ENCODE results near the gene LRRC28.

The LRRC28 gene

DNA sequence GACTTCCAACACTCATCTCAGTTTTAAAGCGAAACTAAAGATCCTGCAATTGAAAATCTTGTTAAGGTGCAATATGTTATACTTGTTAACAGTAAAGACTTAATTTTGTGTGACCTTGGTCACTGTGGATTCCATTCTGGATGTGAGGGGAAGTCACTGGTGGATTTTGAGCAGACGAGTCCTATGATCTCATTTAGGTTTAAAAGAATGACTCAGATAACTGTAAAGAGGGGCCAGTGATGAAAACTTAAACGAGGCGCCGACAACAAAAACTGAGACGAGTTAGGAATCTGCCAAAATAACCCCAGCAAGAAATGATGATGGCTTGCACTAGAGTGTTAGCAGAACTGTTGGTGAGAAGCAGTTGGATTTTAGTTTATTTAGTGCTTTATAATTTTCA lies 56.5 kb downstream of the LRRC28 start:
- DNase-seq, result no peak

DNA sequence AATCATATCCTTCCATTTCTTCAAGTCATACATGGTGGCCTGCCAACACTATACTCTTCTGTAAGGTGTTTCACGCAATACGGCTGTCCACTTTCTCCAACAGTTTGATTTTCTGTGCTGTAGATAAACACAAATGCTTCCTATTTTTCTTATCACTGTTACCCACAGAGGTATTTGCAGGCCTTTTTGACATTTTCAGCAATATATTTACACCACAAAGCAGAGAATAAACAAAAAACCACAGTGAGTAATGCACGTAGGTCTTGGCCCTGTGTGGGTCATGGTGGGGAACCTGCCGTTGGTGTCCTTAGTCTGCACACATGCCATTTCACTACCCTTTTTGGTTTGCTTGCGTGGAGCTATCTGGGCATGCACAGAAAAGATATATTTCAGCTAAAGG lies 59.5 kb downstream of the LRRC28 start:
- DNase-seq, result no peak

DNA sequence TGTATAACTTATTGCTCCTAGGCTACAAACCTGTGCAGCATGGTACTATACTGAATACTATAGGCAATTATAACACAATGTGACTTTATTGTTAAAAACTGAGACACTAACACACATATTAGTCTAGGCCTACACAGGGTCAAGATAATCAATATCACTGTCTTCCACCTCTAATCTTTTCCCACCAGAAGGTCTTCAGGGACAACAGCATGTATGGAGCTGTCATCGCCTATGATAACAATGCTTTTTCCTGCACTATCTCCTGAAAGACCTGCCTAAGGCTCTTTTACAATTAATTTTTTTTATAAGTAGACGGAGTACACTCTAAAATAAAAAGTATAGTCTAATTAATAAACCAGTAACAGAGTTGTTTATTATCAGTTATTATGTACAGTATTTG lies 60.9 kb downstream of the LRRC28 start:
- no peak for DNase-seq

DNA sequence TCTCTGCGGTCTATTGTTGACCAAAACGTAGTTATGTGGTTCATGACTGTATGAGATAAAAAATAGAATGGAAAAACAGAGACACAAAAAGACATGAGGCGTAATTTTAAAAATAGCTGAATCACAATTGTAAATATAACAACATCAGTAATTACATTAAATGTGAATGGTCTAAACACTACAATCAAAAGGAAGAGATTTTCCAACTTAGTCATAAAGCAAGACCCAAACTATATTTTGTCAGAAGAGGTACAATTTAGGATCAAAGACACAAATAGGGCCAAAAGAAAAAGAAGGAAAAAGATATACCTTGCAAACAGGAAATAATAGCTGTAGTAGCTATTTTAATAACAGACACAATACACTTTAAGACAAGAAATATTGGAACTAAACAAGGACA lies 61.5 kb downstream of the LRRC28 start:
- no peak for DNase-seq

DNA sequence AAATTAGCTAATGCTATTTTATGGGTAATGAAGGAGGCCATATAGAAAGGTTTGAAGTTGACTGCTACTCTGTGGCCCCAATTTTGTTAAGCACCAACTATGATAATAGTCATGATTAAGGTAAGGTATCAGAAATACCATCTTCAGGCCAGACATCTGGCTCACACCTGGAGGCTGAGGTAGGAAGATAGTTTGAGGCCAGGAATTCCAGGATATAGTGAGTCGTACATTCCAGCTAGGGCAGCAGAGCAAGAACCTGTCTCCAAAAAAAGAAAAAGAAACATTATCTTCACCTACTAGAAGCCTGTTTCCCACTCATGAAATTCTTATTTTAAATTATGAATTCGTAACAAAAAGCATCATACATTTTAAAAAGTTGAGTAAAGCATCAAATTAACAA lies 64.4 kb downstream of the LRRC28 start:
- no peak for DNase-seq

DNA sequence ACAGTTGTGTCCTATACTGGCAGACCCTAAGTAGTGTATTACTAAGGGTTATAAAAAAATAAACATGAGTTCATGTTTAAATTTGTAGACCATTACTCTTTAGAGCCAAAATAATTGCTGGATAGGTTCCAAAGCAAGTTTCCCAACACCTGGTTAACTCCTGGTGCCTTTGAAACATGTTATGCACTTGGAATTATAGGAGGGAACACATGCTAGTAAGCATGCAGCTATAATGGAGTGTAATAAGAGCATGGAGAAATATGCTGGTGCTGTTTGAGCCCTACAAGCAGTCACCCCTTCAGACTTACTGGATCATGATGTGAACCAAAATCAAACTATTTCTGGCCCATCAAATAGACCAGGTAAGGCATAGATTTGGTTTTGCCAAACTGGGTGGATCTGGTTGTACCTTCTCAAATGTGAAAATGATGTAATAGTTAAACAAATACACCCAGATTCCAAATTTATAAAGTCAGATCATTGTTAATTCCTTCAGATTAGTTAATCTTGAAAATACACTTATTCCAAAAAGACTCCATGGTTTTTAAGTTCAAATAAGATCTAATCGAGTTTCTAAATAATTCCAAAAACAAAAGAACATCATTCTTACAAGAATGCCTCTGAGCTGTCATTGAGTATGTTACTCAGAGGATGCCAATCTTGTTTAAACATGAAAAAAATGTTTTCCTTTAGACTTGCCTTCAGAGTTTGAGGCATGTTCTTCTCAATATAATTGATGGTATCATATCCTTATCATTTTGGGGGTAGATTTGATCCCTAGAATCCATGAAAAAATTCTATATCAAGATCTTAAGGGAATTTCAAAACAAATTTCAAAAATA lies 69.3 kb downstream of the LRRC28 start:
- DNase-seq, result no peak

DNA sequence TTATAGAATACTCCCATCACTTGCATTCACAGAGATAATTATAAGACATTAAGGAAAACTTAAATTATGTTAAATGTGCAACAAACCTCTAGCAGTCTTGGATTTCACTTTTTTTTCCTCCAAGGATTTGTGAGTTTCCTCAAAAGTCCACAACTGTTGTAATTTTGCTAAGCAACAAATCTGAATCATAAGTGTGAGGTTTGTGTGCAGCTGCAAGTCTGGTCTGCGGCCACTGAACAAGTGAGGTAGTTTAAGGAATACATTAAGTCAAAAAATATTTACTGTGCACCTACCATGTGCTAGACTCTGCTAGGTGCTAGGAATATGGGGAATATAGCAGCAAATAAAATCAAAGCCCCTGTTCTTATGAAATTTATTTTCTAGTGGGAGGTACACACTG lies 70.2 kb downstream of the LRRC28 start:
- no peak for DNase-seq

DNA sequence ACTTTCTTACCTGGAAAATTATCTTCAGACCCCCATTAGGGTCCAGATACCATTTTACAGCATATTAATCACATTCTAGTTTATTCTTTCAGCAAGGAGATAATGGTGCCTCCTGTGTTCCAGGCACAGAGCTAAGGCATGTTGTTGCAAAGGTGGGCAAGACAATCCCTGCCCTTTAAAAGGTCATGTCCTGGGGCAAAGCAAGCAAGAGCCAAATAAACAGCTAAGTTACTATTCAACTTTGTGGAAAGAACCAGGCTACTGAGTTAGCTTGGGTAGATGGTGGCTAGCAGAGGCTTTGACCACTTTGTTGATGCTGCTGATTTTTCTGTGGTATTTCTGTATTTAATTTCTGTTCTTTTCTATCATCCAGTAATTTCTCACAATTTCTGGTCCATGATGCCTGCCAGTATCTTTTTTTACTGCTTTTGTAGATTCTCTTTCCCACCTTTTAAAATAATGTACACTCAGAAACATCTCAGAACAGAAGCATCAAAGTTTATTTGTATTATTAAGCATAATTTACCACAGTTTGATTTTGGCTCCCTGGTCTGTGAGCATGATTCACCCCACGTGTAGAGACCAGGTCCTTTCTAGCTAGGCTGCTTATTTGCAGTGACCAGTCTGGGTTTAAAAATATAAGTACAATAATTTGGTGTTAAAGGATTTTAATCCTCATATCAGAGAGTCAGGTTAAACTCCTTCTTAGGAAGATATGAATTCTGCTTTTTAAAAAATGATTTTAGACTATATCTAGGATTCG lies 71.5 kb downstream of the LRRC28 start:
- DNase-seq, result no peak

DNA sequence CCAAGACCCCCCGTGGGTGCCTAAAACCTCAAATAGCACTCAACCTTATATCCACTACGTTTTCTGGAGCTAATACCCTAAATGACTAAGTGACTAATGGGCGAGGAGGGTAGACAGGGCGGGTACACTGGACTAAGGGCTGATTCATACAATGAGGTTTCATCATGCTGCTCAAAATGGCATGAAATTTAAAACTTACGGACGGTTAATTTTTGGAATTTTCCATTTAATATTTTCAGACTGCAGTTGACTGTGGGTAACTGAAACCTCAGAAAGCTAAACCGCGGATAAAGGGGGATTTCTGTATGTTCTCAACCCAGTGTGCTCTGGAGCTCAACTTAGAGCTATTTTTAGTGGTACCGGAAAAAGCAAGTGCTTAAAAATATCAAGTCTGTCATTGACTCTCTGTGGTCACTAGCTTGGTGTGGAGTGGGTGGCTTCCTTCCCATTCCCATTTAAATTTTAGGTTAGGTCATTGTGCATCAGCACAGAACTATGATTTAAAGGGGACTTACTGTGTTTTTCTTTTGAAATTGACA lies 72.9 kb downstream of the LRRC28 start:
- DNase-seq, result no peak

DNA sequence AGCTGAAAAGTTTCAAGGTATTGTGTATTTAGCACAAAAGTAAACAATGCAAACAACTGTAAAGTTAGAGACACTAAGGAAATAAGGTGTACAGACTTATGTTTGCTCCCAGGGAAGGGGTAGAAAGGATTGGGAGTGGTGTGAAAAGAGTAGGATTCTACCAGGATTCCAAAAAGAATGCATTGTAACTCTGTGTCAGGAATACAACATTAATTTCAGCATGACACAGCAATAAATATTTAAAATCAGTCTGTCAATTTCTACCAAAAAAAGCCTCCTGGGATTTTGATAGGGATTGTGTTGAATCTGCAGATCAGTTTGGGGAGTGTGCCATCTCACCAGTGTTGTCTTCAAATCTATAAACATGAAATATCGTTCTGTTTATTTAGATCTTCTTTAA lies 73.4 kb downstream of the LRRC28 start:
- DNase-seq, result no peak

DNA sequence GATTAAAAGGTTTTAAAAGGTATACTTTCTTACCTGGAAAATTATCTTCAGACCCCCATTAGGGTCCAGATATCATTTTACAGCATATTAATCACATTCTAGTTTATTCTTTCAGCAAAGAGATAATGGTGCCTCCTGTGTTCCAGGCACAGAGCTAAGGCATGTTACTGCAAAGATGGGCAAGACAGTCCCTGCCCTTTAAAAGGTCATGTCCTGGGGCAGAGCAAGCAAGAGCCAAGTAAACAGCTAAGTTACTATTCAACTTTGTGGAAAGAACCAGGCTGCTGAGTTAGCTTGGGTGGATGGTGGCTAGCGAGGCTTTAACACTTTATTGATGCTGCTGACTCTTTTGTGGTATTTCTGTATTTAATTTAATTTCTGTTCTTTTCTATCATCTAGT lies 75.0 kb downstream of the LRRC28 start:
- DNase-seq, result no peak

DNA sequence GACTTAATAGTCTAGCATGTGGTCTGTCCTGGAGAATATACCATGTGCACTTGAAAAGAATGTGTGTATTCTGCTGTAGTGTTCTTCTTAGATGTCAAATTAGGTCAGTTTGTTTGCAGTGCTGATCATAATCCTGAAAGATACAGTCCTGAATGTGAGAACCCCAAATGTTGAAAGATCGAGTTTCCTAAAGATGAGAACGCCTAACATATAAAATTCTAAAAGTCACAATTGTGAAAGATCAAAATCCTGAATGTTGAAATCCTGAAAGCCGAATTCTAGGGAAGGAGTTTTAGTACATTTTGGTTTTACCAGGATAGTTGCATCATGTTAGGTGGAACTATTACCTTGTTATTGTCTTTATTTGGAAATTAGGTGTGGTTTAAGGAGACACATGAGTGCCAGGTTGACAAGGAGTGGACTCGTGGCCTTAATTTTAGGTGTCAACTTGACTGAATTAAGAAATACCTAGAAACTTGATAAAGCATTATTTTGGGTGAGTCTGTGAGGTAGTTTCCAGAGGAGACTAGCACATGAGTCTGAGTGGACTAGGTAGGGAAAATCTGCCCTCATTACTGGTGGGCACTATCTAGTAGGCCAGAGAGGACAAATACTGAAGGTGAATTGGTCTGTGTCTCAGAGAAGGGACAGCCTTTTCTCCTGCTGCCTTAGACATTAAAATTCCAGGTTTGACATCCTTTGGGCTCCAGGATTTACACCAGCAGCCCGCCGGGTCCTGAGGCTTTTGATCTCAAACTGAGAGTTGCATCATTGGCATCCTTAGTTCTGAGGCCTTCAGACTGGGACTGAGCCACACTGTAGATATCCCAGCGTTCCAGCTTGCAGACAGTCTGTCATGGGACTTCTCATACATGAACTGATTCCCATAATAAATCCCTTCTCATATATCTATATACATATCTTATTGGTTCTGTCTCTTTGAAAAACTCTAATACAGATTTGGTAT lies 77.1 kb downstream of the LRRC28 start:
- DNase-seq, result no peak

DNA sequence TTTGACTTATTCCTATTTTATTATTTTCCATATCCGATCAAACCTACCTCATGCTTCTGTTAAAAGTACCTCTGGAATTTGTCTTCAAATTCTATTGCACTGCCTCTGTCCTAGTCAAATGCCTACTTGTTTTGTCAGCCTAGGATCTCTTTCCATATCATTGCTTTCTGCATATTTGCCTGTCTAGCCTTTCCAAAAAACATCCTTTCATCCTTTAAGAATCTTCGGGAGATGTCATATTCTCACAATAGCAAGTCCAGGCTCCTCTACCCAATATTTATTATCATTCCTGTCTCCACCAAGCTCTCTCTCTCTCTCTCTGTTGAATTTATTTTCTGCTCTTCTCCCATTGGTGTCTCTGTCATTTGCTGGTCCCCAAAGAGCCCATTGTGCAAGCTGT lies 80.1 kb downstream of the LRRC28 start:
- DNase-seq, result no peak

DNA sequence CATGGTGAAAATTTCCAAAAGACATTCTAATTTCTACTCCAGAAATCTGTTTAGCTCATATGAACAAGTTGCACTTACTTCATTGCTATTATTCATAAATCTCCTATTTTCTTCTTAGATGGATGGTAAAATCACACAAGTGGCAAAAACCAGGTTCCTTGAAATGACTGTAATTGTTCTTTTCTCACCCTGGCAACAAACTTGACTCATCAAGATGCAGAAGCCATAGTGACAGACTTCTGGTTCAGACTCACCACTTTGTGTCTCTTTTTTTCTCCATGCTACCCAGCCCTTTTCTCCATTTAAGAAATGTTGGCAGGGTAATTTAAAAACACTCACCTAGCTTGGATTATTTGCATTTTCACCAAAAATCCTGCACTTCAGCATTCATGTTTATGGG lies 82.1 kb downstream of the LRRC28 start:
- no peak for DNase-seq

DNA sequence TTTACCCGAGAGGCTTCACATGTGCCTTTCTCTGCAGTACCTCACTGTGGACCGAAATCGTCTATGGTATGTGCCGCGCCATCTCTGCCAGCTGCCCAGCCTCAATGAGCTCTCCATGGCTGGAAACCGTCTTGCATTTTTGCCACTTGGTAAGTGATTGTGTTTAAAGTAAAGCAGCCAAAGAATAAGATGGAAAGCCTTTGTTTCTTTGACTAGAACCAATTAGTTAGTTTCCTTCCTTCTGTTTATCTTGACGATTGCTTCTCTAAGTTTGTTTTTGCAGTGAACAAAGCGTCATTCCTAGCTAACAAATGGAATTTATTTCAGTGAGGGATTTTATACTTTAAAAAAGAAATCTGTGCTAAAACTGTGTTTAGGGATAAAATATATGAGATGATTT lies 82.7 kb downstream of the LRRC28 start:
- no peak for DNase-seq

DNA sequence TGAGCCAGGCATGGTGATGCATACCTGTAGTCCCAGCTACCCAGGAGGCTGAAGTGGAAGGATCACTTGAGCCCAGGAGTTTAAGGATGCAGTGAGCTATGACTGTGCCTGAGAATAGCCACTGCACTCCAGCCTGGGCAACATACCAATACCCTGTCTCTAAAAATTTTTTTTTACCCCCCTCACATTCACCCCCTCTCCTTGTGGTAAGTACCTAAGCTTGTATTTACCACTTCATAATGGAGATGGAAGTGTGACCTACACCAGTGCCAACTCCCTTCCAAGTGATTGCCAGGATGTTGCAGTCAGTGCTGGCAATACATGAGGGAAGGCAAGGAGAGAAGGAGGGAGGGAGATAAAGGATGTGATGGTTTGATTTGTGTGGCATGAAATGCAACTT lies 84.2 kb downstream of the LRRC28 start:
- no peak for DNase-seq

DNA sequence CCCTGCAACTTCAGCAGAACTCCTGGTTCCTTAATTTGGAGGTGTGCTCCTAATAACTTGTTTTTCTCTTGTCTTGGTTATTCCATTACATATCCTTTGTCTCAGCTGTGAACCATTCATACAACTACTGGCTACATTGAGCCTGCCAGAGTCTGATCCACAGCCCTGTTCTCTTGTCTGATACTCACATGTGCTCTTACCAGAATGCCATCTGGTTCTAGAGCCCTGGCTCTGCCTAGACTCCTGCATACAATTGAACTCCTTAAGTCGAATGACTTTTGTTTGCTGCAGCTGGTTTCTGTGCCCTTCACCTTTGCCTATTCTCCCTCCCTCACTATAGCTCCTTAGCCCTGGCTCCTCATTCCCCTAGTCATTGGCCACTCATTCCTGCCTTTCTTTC lies 85.5 kb downstream of the LRRC28 start:
- no peak for DNase-seq

DNA sequence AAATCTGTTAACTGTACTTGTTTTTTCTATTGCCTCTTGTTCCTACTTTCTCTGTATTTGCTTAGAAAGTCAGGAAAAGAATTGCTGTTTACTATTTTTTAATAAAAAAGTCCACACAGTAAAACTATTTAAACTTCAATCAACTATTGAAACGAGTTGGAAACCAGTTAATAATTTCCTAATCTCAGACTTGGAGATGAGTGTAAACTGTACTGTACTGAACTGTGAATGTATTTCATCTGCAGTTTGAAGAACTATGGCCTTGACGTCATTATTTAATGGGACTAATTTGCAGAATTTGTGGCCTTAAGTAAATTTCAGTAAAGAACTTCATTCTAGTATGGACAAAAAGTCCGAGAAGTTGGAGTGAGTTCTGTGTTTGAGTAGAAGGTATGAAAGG lies 89.1 kb downstream of the LRRC28 start:
- no peak for DNase-seq

DNA sequence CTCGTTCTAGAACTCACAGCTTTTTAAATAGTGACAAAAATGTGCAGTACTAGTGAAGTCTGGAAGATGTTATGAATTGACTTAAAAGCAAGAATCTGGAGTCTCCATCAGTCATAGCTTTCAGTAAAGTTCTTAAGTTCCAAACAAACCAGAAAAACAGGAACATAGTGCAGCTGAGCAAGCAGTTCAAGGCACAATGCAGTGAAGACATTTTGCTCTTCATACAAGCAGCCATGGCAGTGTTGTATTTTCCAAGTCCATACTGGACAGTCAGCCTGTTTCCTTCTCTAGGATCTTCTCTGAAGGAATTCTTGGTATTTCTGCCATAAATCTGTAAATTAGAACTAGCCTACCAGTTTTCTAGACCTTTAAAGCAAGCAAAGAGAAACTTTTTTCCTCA lies 90.5 kb downstream of the LRRC28 start:
- DNase-seq, result no peak

DNA sequence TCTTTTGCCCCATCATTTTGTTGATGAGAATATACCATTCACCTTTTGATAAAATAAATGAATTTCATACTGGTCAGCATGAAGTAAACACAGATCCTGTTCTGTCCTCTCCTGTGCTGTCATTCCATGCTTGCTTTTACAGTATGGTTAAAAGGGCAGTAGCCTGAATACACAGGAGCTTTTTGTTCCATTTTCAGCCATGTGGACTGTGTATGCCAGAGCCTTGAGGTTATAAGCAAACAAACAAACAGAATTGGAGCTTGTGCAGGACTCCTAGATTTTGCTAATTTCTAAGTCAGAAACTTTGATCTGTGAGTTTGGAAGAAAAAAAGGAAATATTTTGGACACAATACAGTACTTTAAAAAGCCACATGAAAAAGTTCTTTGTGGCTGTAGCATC lies 91.9 kb downstream of the LRRC28 start:
- no peak for DNase-seq

DNA sequence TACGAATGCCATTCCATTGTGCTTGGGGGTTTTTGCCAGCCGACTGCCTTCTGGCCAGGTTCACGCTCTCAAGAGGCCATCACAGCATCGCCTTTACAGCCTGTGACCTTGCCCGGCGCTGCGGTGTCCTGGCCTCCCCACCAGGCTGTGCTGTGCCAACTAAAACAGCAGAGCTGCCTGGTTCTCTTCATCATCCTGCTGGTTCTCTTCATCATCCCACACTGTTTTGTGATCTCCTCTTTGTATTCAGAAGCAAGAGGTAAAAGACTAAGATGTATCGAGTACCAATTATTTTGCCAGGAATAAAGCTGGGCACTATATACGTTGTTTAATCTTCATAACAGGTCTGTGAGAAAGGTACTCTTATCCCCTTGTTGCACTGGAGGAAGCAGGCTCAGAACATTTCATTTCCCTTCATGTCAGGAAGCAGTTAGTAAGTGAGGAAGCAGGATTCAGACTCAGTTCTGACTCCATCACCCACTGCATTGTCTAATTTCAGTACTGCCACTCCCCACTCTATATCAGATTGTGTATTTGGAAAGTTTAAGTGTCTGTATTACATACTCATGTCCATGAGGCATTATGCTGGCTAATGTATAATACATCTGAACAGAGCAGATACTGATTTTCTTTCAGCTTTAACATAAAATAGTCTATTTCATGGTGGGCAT lies 92.7 kb downstream of the LRRC28 start:
- DNase-seq, result no peak

DNA sequence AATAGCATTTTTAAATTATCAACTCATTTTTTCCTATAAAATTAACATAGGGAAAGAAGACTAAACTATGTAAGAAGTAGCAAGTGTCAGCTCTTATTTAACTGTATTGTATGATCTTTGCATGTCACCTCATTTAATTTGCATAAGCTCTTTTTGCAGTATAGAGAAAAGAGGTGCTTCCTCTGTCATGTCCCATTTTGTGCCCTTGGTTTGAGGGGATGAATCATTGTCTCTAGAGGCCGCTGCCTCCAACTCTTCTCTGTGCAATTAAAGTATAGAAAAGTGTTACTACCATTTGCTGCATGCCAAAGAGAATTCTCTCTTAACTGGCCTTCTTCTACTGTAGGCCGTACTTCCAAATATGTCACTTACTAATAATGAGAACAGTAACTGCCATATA lies 93.4 kb downstream of the LRRC28 start:
- no peak for DNase-seq

DNA sequence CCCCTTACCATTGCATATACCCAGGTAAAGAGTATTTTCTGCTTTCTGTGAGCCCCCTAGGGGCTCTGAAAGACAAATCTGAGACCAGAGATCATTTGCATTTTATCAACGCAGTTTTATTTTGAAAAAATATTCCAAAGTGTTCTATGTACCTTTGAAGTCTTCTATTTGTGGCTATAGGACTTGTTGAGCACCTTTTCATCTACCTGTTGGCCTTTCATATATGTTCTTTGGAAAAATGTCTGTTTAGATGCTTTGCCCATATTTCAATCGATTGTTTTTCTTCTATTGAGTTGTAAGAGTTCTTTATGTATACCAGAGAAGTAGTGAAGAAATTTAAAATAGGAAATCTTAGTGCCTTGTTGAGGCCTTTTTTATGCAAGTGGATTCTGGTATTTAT lies 94.0 kb downstream of the LRRC28 start:
- no peak for DNase-seq
